GM18868 (cell line): ENCODE measurements around the gene TNPO1.
A peak's percentile ranks its signal among the peaks of the same experiment; 100 is the strongest.
"Not testable (repeated sequence)": the region's sequence is repeated elsewhere in the genome, so short reads cannot be mapped to it uniquely, and the experiment has no call there.

Experiments
- ATAC-seq: cut with Tn5 transposase; IDR thresholded peaks from one replicate; pipeline ENCODE4 v1.9.1; 2021; ENCODE audit warnings: mild to moderate bottlenecking, moderate library complexity; ENCODE audit not compliant: unreplicated experiment

TNPO1 gene

DNA sequence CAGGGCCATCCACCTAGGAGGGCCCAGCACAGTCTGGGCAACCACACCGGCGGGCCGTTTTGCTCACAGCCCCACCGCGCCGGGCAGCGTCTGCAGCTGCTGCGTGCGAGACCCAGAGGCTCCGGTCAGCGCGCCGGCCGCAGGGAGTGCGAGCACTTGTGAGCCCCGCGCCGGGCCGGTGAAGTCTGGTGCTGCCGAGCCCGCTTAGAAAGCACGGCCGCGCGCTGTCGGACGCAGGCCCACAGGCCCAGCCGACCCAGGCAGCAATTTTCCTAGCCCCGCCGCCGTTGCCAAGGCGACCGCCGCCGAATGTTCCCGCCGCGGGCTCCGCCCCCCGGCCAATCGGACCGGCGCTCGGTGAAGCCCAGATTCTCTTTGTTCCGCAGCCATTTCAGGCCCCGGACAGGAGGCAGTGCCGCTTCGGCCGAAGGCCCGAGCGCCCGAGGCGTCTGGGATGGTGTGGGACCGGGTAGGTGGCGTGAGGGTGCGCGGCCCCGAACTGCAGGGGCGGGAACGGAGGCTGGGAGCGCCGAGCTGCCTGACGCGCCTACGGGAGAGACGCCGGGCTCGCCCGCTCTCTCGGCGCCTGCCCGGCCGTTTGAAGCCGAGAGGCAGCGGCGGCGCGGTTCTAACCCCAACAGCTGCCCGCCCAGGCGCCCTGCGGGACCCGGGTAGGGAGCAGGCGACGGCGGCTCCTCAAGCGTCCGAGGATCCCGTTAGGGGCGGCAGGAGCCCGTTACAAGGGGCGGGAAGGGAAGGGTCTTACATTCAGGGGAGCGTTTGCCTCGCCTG, at the start of gene TNPO1:
Gene TNPO1, plus strand, starts transcription at position 378 of the 792 bp plus-strand sequence. Its CDS starts 77 bp downstream, at position 455.
- peak; percentile 81 for ATAC-seq

DNA sequence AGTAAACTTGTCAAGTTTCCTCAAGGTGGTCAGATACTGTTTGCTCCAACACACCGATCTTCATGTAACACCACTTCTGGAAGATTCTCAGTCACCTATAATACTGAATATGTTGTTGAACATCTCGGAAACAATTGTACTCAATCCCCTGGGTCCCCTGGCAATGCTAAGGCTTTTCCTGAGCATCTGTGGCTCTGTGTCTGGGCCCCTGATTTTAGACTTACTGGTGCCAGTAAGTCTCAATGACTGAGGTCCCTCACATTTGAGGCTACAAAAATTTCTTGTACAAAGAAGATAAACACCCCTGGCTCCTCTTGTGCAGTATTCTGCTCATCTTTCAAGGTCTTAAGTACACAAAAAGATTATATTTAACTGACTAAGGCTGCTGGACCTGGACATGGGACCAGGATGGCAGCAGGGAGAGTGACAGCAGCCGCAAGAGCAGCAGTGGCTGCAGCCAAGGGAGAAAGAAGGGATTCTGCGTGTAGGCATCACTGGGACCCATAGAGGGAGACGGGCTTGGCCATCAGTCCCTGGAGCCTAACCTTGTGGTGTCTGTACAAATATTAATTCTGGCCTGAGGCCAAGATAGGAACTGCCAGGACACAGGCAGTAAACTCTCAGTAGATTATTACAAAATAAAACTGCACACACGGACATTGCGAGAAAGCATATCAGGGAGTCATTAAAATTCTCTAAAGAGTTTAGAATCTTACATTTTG, 49.0 kb upstream of the TNPO1 start:
- no peak for ATAC-seq

- no peak for ATAC-seq
Observed at GRCh38 chr5:72770266-72770665, 46.2 kb upstream of the TNPO1 start.

DNA sequence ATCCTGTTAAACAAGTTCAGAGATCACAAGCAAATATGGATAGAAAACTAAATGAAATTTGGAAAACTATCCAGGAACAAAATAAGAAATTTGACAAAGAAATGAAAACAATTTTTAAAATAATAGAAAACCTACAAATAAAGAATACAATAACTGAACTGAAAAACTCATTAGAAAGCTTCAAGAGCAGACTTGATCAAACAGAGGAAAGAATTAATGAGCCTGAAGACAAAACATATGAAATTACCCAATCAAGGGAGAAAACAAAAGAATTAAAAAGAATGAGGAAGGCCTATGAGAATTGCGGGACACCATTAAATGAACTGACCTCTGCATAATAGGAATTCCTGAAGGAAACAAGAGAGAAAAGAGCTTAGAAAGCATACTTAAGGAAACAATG, 39.8 kb upstream of the TNPO1 start:
- no peak for ATAC-seq

GRCh38 chr5:72779520-72779919, 36.9 kb upstream of the TNPO1 start:
- no peak for ATAC-seq

DNA sequence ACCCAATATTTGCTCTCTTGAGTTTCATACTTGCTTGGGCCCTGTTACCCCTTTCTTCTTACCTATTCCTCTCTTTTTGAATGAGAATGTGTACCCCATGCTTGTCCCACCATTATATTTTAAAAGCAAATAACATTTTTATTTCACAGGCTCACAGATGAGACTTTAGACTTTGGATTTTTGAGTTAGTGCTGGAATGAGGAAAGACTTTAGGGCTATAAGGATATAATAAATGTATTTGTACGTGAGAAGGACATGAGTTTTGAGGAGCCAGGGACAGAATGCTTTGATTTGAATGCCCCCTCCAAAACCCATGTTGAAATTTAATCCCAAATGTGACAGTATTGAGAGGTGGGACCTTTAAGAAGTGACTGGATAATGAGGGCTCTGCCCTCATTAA, 33.1 kb upstream of the TNPO1 start:
- ATAC-seq = no peak

DNA sequence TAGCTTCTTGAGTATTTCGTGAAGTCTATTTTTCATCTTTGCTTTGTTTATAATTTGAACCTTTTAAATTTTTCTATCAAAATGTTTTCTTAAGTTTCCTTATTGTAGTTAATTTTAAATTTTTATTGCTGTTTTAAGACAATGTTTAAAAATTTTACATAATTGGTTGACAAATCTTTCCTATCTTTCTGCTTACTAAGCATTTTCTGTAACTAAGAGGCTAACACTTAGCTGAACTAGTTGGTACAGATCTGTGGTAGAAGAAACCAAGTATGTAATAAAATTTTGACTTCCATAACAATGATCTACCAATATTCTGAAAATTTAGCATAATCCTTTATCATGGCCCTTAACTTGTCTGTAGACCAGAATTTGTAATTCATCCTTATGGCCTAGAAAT, 32.3 kb upstream of the TNPO1 start:
- ATAC-seq = no peak

DNA sequence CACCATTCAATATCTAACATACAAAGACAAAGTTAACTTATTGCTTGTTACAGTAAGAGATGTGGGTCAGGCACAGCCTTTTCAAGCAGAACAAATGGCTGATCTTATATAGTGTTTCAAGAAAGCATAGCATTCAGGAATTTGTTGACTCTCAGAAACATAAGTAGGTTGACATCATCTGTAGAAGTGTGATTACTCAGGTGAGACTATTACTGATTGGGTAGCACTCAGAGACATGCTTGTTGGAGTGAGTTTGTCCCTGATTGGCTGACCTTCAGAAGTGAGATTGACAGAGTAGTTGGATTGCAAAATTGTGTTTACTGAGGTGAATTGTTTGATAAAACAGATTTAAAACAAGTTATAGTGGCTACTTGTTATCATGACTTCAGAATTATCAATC, 30.7 kb upstream of the TNPO1 start:
- ATAC-seq = no peak

DNA sequence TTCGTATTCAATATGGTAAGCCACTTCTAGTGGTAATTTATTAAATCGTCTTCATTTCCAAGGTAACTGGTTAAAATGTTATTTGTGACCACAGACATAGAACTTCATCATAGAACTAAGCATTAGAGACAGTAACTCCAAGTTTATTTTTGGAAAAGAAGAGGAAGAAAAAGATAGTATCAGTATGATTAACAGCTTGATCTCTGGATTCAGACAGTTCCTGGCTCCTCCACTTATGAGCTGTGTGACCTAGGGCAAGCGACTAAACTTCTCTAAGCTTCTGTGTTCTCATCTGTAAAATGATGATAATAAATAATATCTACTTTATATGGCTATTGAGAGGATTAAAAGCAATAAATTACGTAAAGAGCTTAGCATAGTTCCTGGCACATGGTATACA, 29.8 kb upstream of the TNPO1 start:
- ATAC-seq = no peak

- no peak for ATAC-seq
Observed at GRCh38 chr5:72788866-72789505, 27.5 kb upstream of the TNPO1 start.

- ATAC-seq = no peak
Observed at GRCh38 chr5:72790186-72790585, 26.3 kb upstream of the TNPO1 start.

GRCh38 chr5:72792662-72793061, 23.8 kb upstream of the TNPO1 start:
- not testable (repeated sequence) for ATAC-seq

GRCh38 chr5:72796001-72796400, 20.5 kb upstream of the TNPO1 start:
- no peak for ATAC-seq

- ATAC-seq = no peak
Observed at GRCh38 chr5:72799721-72800120, 16.7 kb upstream of the TNPO1 start.

DNA sequence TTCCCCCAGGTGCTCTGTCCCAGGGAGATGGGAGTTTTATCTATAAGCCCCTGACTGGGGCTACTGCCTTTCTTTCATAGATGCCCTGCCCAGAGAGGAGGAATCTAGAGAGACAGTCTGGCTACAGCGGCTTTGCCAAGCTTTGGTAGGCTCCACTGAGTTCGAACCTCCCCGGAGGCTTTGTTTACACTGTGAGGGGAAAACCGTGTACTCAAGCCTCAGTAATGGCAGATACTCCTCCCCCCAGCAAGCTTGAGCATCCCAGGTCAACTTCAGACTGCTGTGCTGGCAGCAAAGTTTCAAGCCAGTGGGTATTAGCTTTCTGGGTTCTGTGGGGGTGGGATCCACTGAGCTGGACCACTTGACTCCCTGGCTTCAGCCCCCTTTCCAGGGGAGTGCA, 7.8 kb upstream of the TNPO1 start:
- not testable (repeated sequence) for ATAC-seq

DNA sequence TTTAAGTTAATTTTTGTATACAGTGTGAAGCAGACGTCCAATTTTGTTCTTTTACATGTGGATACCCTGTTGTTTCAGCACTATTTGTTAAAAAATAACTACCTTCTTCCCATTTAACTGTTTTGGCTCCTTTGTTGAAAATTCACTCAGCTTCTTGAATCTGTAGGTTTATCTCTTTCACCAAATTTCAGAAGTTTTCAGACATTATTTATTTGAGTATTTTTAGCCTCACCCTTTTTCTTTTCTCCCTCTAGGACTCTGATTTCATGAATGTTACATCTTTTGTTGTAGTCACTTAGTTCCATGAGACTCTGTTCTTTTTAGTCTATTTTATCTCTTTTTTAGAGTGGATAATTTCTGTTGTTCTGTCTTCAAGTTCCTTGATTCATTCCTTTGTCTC, 4.6 kb upstream of the TNPO1 start:
- no peak for ATAC-seq

DNA sequence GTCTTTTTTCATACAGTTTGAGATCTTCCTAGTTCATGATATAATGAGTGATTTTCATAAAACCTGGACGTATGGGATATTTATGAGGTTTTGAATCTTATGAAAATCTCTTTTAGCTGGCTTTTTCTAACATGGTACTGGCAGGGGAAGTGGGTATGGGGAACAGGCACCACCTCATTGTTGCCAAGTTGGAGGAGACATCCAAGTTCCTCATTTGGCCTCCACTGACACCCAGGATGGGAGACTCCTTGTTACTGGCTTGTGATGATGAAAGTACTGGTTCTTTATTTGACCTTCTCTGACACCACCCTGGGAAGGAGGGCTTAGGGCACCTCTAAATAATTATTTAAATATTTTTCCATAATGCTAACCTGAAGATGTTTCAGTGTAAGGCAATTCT, 4.0 kb upstream of the TNPO1 start:
- ATAC-seq = no peak

DNA sequence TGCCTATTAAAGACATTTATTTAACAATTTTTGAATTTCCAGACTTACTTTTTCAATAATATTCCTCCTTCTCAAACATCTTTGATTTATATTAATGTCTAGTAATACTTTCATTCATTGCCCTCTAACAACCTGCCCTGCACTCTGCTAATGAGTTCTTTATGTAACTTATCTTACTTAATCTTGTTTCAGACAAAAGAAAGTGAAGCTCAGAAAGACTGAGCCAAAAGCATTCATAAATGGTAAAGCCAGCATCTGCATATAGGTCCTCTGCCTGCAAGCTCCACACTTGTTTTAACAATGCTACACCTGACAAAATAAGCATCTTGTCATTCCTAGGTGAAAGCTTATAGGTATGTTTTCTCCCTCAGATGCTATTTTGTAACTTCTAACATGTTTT, 2.4 kb upstream of the TNPO1 start:
- no peak for ATAC-seq

DNA sequence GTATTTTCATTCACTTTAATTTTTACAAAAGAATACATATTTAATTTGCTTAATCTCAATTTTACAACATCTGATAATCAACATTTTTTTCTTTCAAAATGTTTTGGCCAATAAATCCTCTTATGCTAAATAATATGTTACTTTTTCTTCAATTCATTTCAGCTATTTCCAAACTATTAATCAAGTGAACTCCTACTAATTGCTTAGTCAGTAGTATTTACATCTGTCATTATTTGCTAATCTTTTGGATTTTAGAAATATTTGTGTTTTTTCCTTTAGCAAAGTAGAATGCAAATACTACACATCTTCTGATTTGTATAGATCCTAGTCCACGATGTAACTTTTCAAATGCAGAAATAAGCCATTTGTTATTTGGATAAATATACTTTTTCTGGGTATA, 1.6 kb upstream of the TNPO1 start:
- ATAC-seq = no peak

GRCh38 chr5:72815580-72816283, 729 bp upstream of the TNPO1 start:
- no peak for ATAC-seq

- ATAC-seq = peak; percentile 16
Observed at GRCh38 chr5:72817076-72817481, 618 bp downstream of the TNPO1 start.
